ENCODE data around the gene NRL.

DNA sequence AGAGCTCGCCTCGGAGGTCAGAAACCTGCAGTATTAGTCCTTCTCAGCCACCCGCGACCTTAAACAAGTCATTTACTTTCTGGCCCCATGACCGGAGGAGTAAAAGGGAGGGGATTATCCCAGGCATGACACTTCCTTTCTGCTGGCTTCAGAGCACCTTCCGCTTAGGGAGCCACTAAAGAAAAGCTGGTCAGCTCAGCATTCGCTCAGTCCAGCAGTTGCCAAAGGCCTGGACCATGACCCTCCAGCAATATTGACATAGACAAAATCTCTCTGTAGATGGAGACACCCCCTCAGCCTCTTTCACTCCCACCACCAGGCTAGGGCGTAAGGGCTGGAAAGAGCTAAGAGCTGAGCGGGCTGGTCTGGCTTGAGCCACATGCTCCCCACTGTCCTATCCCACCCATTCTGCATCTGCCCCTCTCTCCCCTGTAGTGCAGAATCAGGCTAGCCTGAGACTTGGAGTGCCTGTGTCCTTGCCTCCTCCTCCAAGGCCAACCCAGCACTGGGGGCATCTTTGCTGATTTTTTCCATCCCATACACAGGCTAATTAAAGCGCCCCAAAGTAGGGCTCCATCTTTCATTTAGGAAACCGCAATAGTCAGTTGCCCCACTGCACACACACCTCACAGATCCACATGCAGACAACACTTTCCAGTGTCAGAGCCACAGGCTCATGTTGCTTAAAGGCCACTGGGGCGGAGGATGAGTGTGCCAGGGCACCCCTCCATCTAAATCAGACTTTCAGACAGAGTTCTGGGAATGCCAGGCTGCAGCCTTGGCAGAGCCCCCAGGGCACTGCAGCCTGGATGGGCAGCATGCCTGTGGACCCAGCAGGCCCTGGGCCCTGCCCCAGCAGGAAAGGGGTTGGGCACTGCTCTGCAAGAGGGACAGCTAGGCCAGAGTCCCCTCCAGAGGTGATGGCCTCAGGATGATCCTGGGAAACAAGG lies 47.3 kb downstream of the NRL start:
- TF ChIP-seq POLR2A (IDR thresholded peaks at IDR 0.05) = no peak
- no peak for TF ChIP-seq CTCF (IDR thresholded peaks at IDR 0.05)
- TF ChIP-seq POLR2AphosphoS5 (IDR thresholded peaks at IDR 0.05) = no peak

All from transverse colon (tissue), 4 donors.